Measurements from ENCODE around the gene FAM43B. TPM values are rescaled to one million over a fixed set of nuclear protein-coding genes. Genes with fewer than 3 reads are reported as not detected.

The FAM43B gene
- not detected for total RNA-seq

GRCh38 chr1:20551945-20552727, at the start of gene FAM43B:
Gene FAM43B, plus strand, starts transcription at chr1:20552573. Its CDS starts 401 bp downstream, at chr1:20552974.

GRCh38 chr1:20507564-20508410, 44.6 kb upstream of the FAM43B start, which contains the start of gene MUL1:
Gene MUL1, minus strand, starts transcription at chr1:20508151. Its CDS starts 127 bp downstream, at chr1:20508024.

DNA sequence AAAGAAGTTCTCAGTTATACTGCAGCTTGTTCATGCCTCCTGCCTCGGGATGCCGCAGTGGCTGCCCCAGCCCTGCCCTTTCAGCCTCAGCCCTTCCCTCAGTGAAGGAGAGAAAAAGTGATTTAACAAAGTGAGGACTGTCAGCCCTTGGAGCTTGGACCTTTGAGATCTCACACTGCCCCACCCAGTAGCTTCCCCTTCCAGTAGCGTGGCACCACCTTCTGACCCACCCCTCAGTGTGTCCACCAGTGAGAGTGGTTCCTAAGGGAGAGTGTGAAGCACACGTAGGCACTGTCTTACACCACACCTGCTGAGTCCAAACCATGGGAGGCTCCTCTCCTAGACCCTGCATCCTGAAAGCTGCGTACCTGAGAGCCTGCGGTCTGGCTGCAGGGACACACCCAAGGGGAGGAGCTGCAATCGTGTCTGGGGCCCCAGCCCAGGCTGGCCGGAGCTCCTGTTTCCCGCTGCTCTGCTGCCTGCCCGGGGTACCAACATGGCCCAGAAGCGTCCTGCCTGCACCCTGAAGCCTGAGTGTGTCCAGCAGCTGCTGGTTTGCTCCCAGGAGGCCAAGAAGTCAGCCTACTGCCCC, 36.4 kb downstream of the FAM43B start, which contains the start of gene CDA:
CDA (plus strand) TSS at position 464 of the 592 bp plus-strand sequence; CDS start at position 497, 33 bp downstream.

Other genes with a start within 250 kb of the FAM43B start
- under 1 TPM; 0.69 to 1.00 TPM for gene CAMK2N1, start 66.4 kb upstream of the FAM43B start, total RNA-seq
- 10 to 100 TPM; 36.3 to 36.5 TPM for gene MUL1, start 44.4 kb upstream of the FAM43B start, total RNA-seq
- not detected for gene CDA, start 36.5 kb downstream of the FAM43B start, total RNA-seq
- 10 to 100 TPM; 17.0 to 27.2 TPM for gene PINK1, start 80.9 kb downstream of the FAM43B start, total RNA-seq
- 100 to 1,000 TPM; 176 to 228 TPM for gene DDOST, start 108.8 kb downstream of the FAM43B start, total RNA-seq
- gene KIF17, start 165.4 kb downstream of the FAM43B start, total RNA-seq = under 1 TPM; under 0.01 to 0.33 TPM
- gene SH2D5, start 180.1 kb downstream of the FAM43B start, total RNA-seq = 1 to 10 TPM in 1 of 2 donors, under 1 TPM in 1; 0.34 to 1.3 TPM
- gene HP1BP3, start 234.7 kb downstream of the FAM43B start, total RNA-seq = 100 to 1,000 TPM; 210 to 219 TPM

Measured in melanocyte of skin (primary cell).